Activated naive CD8-positive, alpha-beta T cell (primary cell): ENCODE measurements around the gene CLPTM1.
A peak's percentile ranks its signal among the peaks of the same experiment; 100 is the strongest.
"Not testable (repeated sequence)": the region's sequence is repeated elsewhere in the genome, so short reads cannot be mapped to it uniquely, and the experiment has no call there.

Experiments used
- H3K27ac Mint-ChIP-seq: one replicate; pipeline ENCODE4 v1.8.0; 2021; ENCODE audit warnings: mixed read lengths
- H3K27me3 Mint-ChIP-seq: one replicate; pipeline ENCODE4 v1.8.0; 2021; ENCODE audit warnings: mixed read lengths
- H3K36me3 Mint-ChIP-seq: one replicate; pipeline ENCODE4 v1.8.0; 2021; ENCODE audit warnings: mixed read lengths
- H3K4me1 Mint-ChIP-seq: one replicate; pipeline ENCODE4 v1.8.0; 2021; ENCODE audit warnings: low read depth, mixed read lengths
- H3K4me3 Mint-ChIP-seq: one replicate; pipeline ENCODE4 v1.8.0; 2021; ENCODE audit warnings: mild to moderate bottlenecking, mixed read lengths
- H3K9me3 Mint-ChIP-seq: one replicate; pipeline ENCODE4 v1.8.0; 2021; ENCODE audit warnings: low read depth, mixed read lengths

The CLPTM1 gene

GRCh38 chr19:44954649-44955504 is at the start of gene CLPTM1:
CLPTM1 (plus strand) TSS chr19:44955380; CDS start chr19:44955396, 16 bp downstream.
- Mint-ChIP-seq H3K36me3 (no peaks in the 10 kb centered on the region), H3K9me3 (no peaks in the 10 kb centered on the region), H3K4me1 (peaks cover 51% of the 10 kb centered on the region), H3K27ac (peak within 1 kb of the TSS; percentile 100), H3K27me3 (no peaks in the 10 kb centered on the region), H3K4me3 (peak within 1 kb of the TSS; percentile 100)

GRCh38 chr19:44905437-44906160 is 49.6 kb upstream of the CLPTM1 start, which contains the start of gene APOE:
APOE (plus strand) TSS chr19:44905796; CDS start chr19:44906625, 829 bp downstream.
- Mint-ChIP-seq H3K9me3 (no peaks in the 10 kb centered on the region), H3K27me3 (peaks cover 8% of the 10 kb centered on the region), H3K4me1 (peaks cover 10% of the 10 kb centered on the region), H3K36me3 (peaks cover 3% of the 10 kb centered on the region), H3K27ac (no peak within 1 kb of the TSS), H3K4me3 (no peak within 1 kb of the TSS)

- H3K27ac Mint-ChIP-seq, result no peak overlapping the region
- H3K4me1 Mint-ChIP-seq, result peaks cover 9% of the 10 kb centered on the region
- no peak overlapping the region for H3K4me3 Mint-ChIP-seq
- H3K36me3 Mint-ChIP-seq, result peaks cover 2% of the 10 kb centered on the region
- peaks cover 11% of the 10 kb centered on the region for H3K27me3 Mint-ChIP-seq
- H3K9me3 Mint-ChIP-seq, result no peaks in the 10 kb centered on the region
These were observed 47.6 kb upstream of the CLPTM1 start for GRCh38 chr19:44907613-44908012.

- Mint-ChIP-seq H3K27ac (no peak overlapping the region), H3K9me3 (no peaks in the 10 kb centered on the region), H3K4me1 (peaks cover 8% of the 10 kb centered on the region), H3K27me3 (peaks cover 13% of the 10 kb centered on the region), H3K4me3 (peak overlapping the region; percentile 27), H3K36me3 (no peaks in the 10 kb centered on the region)
These were observed 46.9 kb upstream of the CLPTM1 start for GRCh38 chr19:44908074-44908835.

GRCh38 chr19:44908836-44909261 is 46.3 kb upstream of the CLPTM1 start:
- no peak overlapping the region for H3K27ac Mint-ChIP-seq
- H3K4me3 Mint-ChIP-seq, result no peak overlapping the region
- H3K36me3 Mint-ChIP-seq, result no peaks in the 10 kb centered on the region
- peaks cover 6% of the 10 kb centered on the region for H3K4me1 Mint-ChIP-seq
- peaks cover 15% of the 10 kb centered on the region for H3K27me3 Mint-ChIP-seq
- H3K9me3 Mint-ChIP-seq, result no peaks in the 10 kb centered on the region

GRCh38 chr19:44909775-44910174 is 45.4 kb upstream of the CLPTM1 start:
- Mint-ChIP-seq H3K27me3 (peaks cover 19% of the 10 kb centered on the region), H3K36me3 (no peaks in the 10 kb centered on the region), H3K4me1 (peaks cover 11% of the 10 kb centered on the region), H3K27ac (no peak overlapping the region), H3K4me3 (no peak overlapping the region), H3K9me3 (no peaks in the 10 kb centered on the region)

GRCh38 chr19:44911896-44912295 is 43.3 kb upstream of the CLPTM1 start:
- H3K27me3 Mint-ChIP-seq, result peaks cover 15% of the 10 kb centered on the region
- H3K4me3 Mint-ChIP-seq, H3K36me3 Mint-ChIP-seq, H3K9me3 Mint-ChIP-seq, H3K27ac Mint-ChIP-seq, H3K4me1 Mint-ChIP-seq: not testable (repeated sequence)

- H3K4me3 Mint-ChIP-seq, result no peak overlapping the region
- peaks cover 7% of the 10 kb centered on the region for H3K4me1 Mint-ChIP-seq
- H3K27ac Mint-ChIP-seq, result no peak overlapping the region
- peaks cover 15% of the 10 kb centered on the region for H3K27me3 Mint-ChIP-seq
- H3K36me3 Mint-ChIP-seq, result no peaks in the 10 kb centered on the region
- no peaks in the 10 kb centered on the region for H3K9me3 Mint-ChIP-seq
These were observed 42.3 kb upstream of the CLPTM1 start for GRCh38 chr19:44912854-44913253.

- H3K27ac Mint-ChIP-seq, H3K4me1 Mint-ChIP-seq, H3K36me3 Mint-ChIP-seq, H3K9me3 Mint-ChIP-seq: not testable (repeated sequence)
- Mint-ChIP-seq H3K4me3 (peak overlapping the region; percentile 92), H3K27me3 (peaks cover 13% of the 10 kb centered on the region)
These were observed 41.4 kb upstream of the CLPTM1 start for GRCh38 chr19:44913512-44914432.

- H3K27ac Mint-ChIP-seq, result peak within 1 kb of the TSS; percentile 50
- not testable (repeated sequence) for H3K9me3 Mint-ChIP-seq, H3K4me1 Mint-ChIP-seq, H3K36me3 Mint-ChIP-seq
- H3K4me3 Mint-ChIP-seq, result peak within 1 kb of the TSS; percentile 92
- H3K27me3 Mint-ChIP-seq, result peaks cover 13% of the 10 kb centered on the region
These were observed 40.6 kb upstream of the CLPTM1 start, which contains the start of gene APOC1 for GRCh38 chr19:44914433-44915206. APOC1 (plus strand) TSS chr19:44914608; CDS start chr19:44914892, 284 bp downstream.

GRCh38 chr19:44924243-44924725 is 30.9 kb upstream of the CLPTM1 start:
- H3K27ac Mint-ChIP-seq, result no peak overlapping the region
- H3K27me3 Mint-ChIP-seq, result peaks cover 9% of the 10 kb centered on the region
- no peaks in the 10 kb centered on the region for H3K36me3 Mint-ChIP-seq
- peaks cover 8% of the 10 kb centered on the region for H3K4me1 Mint-ChIP-seq
- no peak overlapping the region for H3K4me3 Mint-ChIP-seq
- H3K9me3 Mint-ChIP-seq, result no peaks in the 10 kb centered on the region

- Mint-ChIP-seq H3K27ac (no peak overlapping the region), H3K36me3 (no peaks in the 10 kb centered on the region), H3K4me1 (peaks cover 8% of the 10 kb centered on the region), H3K27me3 (peaks cover 9% of the 10 kb centered on the region), H3K4me3 (no peak overlapping the region), H3K9me3 (no peaks in the 10 kb centered on the region)
These were observed 29.9 kb upstream of the CLPTM1 start for GRCh38 chr19:44925114-44925891.
